HG03354 (cell line): ENCODE data around the gene ENPP6.
"Not testable (repeated sequence)": the region's sequence is repeated elsewhere in the genome, so short reads cannot be mapped to it uniquely, and the experiment has no call there.

Experiments used
- ATAC-seq: cut with Tn5 transposase; IDR thresholded peaks from one replicate; pipeline ENCODE4 v1.9.1; 2021; ENCODE audit warnings: mild to moderate bottlenecking; ENCODE audit not compliant: unreplicated experiment, poor library complexity, severe bottlenecking

The ENPP6 gene

DNA sequence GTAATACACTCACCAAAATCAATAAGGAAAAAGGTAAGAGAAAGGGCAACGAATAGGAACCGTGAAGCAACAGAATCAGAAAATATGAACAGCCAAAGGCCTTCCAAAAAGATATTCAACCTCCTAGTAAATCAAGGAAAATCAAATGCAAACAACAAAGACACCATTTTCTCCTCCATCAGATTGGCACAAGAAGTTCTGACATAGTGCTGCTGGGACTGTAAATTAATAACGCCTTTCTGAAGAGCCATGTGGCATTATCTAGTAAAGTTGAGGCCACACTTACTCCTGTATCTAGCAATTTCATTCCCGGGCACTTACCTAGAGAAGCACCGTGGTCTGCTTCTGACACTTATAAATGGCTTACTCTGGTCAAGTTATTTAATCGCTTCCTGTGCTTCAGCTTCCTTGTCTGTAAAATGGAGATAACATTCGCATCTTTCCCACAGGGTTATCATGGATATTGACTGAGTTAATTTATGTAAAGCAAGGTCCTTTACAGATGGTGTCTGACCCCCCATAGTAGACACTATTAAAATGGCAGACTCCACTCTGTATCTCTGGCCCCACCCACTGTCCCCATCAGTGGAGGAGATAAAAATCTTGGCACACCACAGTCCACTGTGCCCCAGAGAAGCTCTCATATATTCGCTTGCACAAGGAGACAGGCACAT is 20.5 kb upstream of the ENPP6 start:
- ATAC-seq: no peak

GRCh38 chr4:184237612-184238011 is 19.9 kb upstream of the ENPP6 start:
- ATAC-seq: no peak

DNA sequence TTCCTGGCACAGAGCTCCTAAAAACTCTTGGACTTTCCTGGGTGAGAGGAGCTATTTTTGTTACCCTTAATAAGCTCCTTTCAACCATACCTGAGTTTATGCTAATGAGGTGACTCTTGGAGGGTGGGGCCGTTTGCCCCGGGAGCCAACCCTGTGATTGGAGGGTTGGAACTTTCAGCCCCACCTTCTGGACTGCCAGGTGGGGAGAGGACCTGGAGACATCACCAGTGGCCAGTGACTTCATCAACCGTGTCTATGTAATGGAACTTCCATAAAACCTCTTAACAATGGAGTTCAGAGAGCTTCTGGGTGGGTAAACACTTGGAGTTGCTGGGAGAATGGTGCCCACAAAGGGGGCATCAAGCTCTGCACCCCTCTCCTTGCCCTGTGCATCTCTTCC is 17.9 kb upstream of the ENPP6 start:
- ATAC-seq: no peak

- no peak for ATAC-seq
Observed at GRCh38 chr4:184234155-184234554, 16.5 kb upstream of the ENPP6 start.

DNA sequence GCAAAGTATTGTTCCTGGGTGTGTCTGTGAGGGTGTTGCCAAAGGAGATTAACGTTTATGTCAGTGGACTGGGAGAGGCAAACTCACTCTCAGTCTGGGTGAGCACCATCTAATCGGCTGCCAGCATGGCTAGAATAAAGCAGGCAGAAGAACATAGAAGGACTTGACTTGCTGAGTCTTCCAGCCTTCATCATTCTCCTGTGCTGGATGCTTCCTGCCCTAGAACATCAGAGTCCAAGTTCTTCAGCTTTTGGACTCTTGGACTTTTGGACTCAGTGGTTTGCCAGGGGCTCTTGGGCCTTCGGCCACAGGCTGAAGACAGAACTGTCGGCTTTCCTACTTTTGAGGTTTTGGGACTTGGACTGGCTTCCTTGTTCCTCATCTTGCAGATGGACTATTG is 15.3 kb upstream of the ENPP6 start:
- ATAC-seq: no peak

DNA sequence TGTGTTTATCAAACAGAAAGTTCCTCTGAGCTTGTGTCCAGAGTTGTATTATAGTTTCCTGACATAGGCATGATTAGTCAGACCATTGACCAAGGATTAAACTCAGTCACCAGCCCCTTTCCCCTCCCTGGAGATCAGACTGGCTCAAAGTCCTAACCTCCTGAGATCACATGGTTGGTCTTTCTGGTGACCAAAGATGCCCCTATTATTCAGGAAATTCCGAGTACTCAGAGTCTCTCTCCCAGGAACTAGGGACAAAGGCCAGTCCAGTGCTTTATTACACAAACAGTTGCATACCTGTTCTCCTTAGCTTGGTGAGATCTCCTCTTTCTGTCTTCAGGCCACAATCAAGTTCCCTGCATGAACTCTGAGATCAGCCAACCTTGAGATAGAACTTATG is 14.5 kb upstream of the ENPP6 start:
- ATAC-seq: no peak

- ATAC-seq: no peak
Observed at GRCh38 chr4:184231573-184231972, 13.9 kb upstream of the ENPP6 start.

DNA sequence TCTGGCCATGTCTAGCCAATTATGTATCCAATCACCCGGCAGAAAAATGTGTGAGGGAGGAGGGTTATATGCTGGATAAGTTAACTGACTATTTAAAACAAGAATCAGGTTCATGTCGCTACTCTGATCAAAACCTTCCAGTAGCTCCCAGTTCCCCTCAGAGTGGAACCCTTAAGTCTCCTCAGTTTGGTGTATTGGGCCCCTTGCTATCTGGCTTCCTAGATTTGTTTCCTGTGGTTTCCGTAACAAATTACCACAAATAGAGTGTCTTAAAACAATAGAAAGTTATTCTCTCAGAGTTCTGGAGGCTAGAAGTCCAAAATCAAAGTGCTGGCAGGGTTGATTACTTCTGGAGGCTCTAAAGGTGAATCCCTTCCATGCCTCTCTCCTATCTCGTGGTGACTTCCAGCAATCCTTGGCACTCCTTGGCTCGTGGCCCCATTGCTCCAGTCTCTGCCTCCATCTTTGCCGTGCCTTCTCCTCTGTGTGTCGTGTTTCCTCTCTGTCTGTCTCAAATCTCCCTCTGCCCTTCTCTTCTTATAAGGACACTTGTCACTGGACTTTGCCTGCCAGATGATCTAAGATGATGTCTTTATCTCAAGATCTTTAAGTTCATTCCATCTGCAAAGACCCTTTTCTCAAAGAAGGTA is 10.5 kb upstream of the ENPP6 start:
- ATAC-seq: no peak

DNA sequence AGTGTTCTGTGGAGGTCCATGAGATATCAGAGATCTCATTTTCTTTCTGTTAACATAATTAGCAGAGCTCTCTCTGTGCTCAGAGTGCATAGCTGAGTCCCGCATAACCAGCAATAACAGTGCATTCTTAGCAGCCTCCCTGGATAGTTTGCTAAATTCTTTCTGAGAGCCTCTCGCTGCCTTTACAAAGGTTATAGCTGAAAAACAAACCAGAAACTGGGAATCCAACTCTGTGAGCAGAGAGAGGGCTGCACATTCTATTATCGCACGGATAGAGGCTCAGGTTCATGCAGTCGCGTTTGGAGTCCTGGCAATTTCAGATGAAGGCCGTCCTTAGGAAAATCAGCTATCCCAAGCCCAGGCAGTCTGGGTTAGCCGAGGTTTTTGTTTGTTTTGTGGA is 1.2 kb downstream of the ENPP6 start:
- ATAC-seq: no peak

DNA sequence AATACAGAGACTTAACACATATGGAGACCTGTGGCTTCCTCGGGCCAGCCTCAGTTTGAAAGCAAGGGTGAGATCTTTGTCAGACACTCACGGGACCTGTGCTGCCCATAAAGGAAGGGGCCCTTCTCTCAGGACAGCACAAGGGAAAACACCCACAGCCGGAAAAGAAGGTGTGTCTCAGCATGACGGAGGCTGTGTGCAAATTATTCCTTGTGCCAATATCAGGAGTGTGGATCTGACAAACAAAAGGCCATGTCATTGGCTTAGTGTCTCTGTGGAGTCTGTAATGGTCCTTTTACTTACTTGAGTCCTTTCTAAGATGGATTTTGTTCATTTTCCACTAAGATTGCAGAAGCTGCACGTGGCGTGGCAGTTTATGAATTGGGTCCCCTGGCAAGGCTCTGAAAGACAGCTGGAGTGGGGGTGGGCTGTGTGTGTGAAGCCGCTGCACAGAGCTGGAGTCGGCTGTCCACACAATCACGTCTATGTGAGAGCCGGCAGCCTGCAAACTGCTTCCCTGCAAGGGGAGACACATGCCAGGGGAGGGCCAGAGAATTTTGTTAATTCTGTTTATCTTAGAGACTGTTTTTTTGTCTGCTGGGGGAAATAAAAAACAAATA is 1.9 kb downstream of the ENPP6 start:
- ATAC-seq: no peak

DNA sequence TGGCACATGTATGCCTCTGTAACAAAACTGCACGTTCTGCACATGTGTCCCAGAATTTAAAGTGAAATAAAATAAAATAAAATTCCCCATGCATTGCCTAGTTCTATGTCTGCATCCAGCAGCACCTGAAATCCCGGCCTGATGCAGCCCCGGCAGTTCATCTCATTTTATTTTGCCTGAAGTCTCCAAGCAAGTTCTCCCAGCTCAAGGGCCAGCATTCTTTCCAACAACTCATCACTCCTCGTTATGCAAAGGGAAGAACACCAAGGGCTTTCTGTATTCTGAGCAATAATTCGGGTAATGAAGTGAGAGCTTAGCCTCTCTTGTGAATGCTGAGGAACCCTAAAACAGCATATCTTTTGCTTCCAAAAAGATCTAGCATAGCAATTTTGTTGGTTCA is 2.7 kb downstream of the ENPP6 start:
- no peak for ATAC-seq

- ATAC-seq: not testable (repeated sequence)
Observed at GRCh38 chr4:184207734-184208607, 9.7 kb downstream of the ENPP6 start.

- ATAC-seq: no peak
Observed at GRCh38 chr4:184205243-184205642, 12.4 kb downstream of the ENPP6 start.

- no peak for ATAC-seq
Observed at GRCh38 chr4:184203300-184203699, 14.4 kb downstream of the ENPP6 start.

GRCh38 chr4:184201179-184201578 is 16.5 kb downstream of the ENPP6 start:
- no peak for ATAC-seq

DNA sequence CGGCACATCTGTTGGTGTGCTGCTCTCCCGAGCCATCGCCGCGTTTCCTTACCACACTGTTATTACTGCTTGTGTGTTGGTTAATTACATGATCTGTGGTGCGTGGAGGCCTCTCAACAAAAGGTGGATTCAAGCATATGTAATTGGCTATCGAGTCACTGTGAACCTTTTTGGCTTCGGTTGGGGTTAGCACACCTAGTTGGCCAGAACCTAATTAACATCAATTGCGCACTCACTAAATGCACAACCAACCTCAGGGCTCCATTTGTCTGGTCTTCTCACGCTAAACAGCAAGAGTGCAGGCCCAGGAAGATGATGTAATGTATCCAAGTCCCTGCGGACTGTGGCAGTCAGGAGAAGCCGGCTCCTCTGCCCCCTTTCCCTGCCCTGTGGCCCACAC is 17.4 kb downstream of the ENPP6 start:
- ATAC-seq: no peak

DNA sequence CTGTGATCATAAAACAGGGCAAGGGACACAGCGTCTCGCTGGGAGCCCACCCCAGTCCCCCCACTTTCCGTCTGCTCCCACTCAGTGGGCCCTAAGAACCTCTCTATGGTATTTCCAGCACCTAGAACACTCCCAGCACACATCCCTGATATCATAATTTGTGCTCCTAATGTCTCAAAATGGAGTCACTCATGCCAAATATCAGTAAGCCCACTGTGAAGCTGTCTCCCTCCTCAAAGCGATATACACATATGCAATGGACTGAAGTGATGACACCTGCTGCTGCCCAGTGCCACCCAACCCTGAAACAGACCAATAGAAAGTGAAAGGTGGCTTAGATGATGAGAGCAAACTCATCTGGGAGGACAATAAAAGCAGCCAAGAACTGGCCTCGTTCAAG is 17.9 kb downstream of the ENPP6 start:
- no peak for ATAC-seq

- no peak for ATAC-seq
Observed at GRCh38 chr4:184198190-184198589, 19.5 kb downstream of the ENPP6 start.

DNA sequence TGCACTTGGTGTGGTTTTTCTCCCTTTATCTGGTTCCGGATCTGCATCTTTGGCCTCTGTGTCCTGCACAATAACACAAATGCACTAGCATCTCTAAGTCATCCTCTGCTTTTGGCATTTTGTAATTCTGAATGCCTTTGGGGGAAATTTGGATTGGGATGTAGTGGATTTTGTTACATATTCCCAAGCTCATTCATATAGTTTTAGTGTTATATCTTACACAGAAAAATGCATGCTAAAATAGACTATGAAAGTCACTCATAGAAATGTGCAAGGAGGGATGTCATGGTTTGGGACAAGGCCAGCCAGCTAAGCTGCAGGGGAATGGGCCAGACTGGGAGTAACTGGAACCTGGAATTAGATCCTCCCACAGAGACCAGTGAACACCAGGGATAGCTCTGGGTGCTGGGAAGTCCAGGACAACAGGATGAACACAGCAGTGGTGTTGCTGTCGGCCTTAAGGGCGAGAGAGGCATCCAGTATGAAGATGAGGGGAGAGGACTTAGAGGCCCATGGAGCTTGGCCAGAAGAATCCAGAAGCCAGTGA is 20.1 kb downstream of the ENPP6 start:
- no peak for ATAC-seq

- no peak for ATAC-seq
Observed at GRCh38 chr4:184196730-184197385, 20.8 kb downstream of the ENPP6 start.
